Endodermal cell (in vitro differentiated cells): Measurements from ENCODE around the gene ZNF845. TPM values are rescaled to one million over a fixed set of nuclear protein-coding genes. Genes with fewer than 3 reads are reported as not detected.
A peak's percentile ranks its signal among the peaks of the same experiment; 100 is the strongest.
"Not testable (repeated sequence)": the region's sequence is repeated elsewhere in the genome, so short reads cannot be mapped to it uniquely, and the experiment has no call there.

Experiments used
- DNase-seq: peaks from one replicate; pipeline ENCODE4 v3.0.0-alpha.2; 2017
- H3K27ac ChIP-seq: 2 replicates; pipeline ENCODE4 v1.5.1; 2013; ENCODE audit warnings: mild to moderate bottlenecking, low read depth, low read length, moderate library complexity
- H3K27me3 ChIP-seq: 2 replicates; pipeline ENCODE4 v1.6.1; 2013; ENCODE audit warnings: mild to moderate bottlenecking, low read length, moderate library complexity; ENCODE audit not compliant: insufficient read depth, control insufficient read depth, poor library complexity, severe bottlenecking
- H3K36me3 ChIP-seq: 2 replicates; pipeline ENCODE4 v1.7.0; 2013; ENCODE audit warnings: mild to moderate bottlenecking, low read length, moderate library complexity; ENCODE audit not compliant: control insufficient read depth, insufficient read depth
- H3K4me1 ChIP-seq: one replicate; pipeline ENCODE4 v1.7.0; 2013; ENCODE audit warnings: low read length; ENCODE audit not compliant: control insufficient read depth, insufficient read depth
- H3K4me3 ChIP-seq: 2 replicates; pipeline ENCODE4 v1.5.1; 2013; ENCODE audit warnings: mild to moderate bottlenecking, low read length, moderate library complexity
- H3K9ac ChIP-seq: 2 replicates; pipeline ENCODE4 v1.6.1; 2013; ENCODE audit warnings: mild to moderate bottlenecking, low read length, moderate library complexity; ENCODE audit not compliant: poor library complexity, severe bottlenecking; ENCODE audit errors: extremely low read depth
- H3K9me3 ChIP-seq: 2 replicates; pipeline ENCODE4 v1.6.1; 2013; ENCODE audit warnings: mild to moderate bottlenecking, low read length, moderate library complexity; ENCODE audit not compliant: control insufficient read depth
- H3K27ac Mint-ChIP-seq: 2 replicates; pipeline ENCODE4 v1.8.0; 2020; ENCODE audit warnings: mixed read lengths
- H3K27me3 Mint-ChIP-seq: 2 replicates; pipeline ENCODE4 v1.8.0; 2021; ENCODE audit warnings: mild to moderate bottlenecking, mixed read lengths; ENCODE audit not compliant: insufficient read depth
- H3K36me3 Mint-ChIP-seq: 2 replicates; pipeline ENCODE4 v1.8.0; 2020; ENCODE audit warnings: low read depth, mixed read lengths
- H3K4me1 Mint-ChIP-seq: 2 replicates; pipeline ENCODE4 v1.8.0; 2020; ENCODE audit warnings: mixed read lengths
- H3K4me3 Mint-ChIP-seq: 2 replicates; pipeline ENCODE4 v1.8.0; 2020; ENCODE audit warnings: mild to moderate bottlenecking, moderate library complexity, mixed read lengths
- H3K9me3 Mint-ChIP-seq: 2 replicates; pipeline ENCODE4 v1.8.0; 2020; ENCODE audit warnings: mild to moderate bottlenecking, mixed read lengths
- WGBS, 2 experiments: methylation state at CpG; one replicate each; pipeline versions ENCODE4 v1.1.5 to v1.1.7; 2013; ENCODE audit warnings: missing lambda C conversion rate in 2 of 2, mixed read lengths in 1 of 2; ENCODE audit not compliant: insufficient coverage in 1 of 2, insufficient read length in 1 of 2; 5-methylcytosine and 5-hydroxymethylcytosine counted together
- total RNA-seq, 2 donors: library from RNA; stranded (reverse); fragmentation: NEBNext Ultra II Directional in 1 of 2; extraction: Animal tissue kit (Norgen Biotek cat#: 25700) in 1 of 2; gene quantifications; 2 replicates in 1 of 2; 3 replicates in 1 of 2; pipeline ENCODE4 v1.2.1, GENCODE V29; 2021
- TF ChIP-seq, protein P1 (sequence below): fragments of 200-600 bp; sonication (generic); conservative IDR thresholded peaks from 2 replicates; pipeline ENCODE4 v1.5.0; 2021; ENCODE audit warnings: antibody characterized with exemption, mild to moderate bottlenecking

The ZNF845 gene
- total RNA-seq, 2 donors from 2014 or later, result 19.0 to 24.3 TPM

DNA sequence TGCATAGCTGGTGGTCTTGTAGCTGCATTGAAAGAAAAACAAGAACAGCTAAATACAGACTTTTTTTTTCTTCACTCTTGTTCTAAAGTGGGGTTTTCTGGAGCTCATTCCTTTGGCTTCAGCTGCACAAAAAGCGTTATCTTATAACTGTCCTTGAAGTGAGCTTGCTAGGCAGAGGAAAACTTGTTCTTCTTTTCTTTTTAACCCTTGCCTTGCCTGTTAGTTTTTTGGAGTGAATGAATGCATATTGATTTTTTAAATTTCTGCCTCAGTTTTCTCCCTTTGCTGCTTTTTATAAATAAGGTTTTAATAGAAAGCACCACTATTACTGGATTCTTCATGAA lies 62.9 kb downstream of the ZNF845 start:
- Histone ChIP-seq H3K27ac (no peak overlapping the region), H3K27me3 (no peaks in the 10 kb centered on the region), H3K4me3 (peak overlapping the region; percentile 96), H3K9me3 (peaks cover 10% of the 10 kb centered on the region), H3K4me1 (no peaks in the 10 kb centered on the region), H3K9ac (no peak overlapping the region), H3K36me3 (peaks cover 32% of the 10 kb centered on the region)
- Mint-ChIP-seq H3K4me3 (peak overlapping the region; percentile 98), H3K36me3 (peaks cover 29% of the 10 kb centered on the region), H3K27me3 (no peaks in the 10 kb centered on the region), H3K27ac (no peak overlapping the region), H3K9me3 (no peaks in the 10 kb centered on the region), H3K4me1 (peaks cover 22% of the 10 kb centered on the region)
- TF ChIP-seq, protein P1, sequence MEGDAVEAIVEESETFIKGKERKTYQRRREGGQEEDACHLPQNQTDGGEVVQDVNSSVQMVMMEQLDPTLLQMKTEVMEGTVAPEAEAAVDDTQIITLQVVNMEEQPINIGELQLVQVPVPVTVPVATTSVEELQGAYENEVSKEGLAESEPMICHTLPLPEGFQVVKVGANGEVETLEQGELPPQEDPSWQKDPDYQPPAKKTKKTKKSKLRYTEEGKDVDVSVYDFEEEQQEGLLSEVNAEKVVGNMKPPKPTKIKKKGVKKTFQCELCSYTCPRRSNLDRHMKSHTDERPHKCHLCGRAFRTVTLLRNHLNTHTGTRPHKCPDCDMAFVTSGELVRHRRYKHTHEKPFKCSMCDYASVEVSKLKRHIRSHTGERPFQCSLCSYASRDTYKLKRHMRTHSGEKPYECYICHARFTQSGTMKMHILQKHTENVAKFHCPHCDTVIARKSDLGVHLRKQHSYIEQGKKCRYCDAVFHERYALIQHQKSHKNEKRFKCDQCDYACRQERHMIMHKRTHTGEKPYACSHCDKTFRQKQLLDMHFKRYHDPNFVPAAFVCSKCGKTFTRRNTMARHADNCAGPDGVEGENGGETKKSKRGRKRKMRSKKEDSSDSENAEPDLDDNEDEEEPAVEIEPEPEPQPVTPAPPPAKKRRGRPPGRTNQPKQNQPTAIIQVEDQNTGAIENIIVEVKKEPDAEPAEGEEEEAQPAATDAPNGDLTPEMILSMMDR, result no peak
- 21% methylated on average over 1 of the region's 1 CpG; no CpG with 5 or more reads in 1 of the 2 experiments for WGBS, 2 experiments
- DNase-seq, result no peak

DNA sequence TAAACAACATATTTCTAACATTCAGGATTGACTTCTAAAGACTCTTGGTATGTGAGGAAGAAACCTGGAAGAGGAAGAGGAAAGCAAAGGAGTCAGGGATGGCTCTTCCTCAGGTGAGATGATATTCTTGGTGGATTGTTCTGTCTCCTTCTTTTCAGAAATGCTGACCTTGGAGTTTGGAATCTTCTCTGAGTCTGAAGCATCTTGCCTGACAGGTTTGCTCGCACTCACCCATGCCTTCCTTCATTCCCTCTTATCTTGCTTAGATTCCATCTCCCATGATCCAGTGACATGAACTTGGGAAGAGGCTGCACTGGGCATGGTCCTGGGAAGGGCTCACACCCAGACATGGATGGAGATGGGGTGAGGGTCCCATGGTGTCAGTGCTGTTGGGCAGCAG lies 64.4 kb downstream of the ZNF845 start:
- peaks cover 22% of the 10 kb centered on the region for H3K4me1 Mint-ChIP-seq
- not testable (repeated sequence) for H3K27me3 ChIP-seq, H3K9ac ChIP-seq, H3K4me1 ChIP-seq, H3K27me3 Mint-ChIP-seq, H3K4me3 Mint-ChIP-seq, H3K4me3 ChIP-seq, H3K9me3 Mint-ChIP-seq, H3K27ac Mint-ChIP-seq, DNase-seq, H3K27ac ChIP-seq
- Histone ChIP-seq H3K36me3 (peaks cover 45% of the 10 kb centered on the region), H3K9me3 (peaks cover 16% of the 10 kb centered on the region)
- 89% methylated on average over 1 of the region's 1 CpG; no CpG with 5 or more reads in 1 of the 2 experiments for WGBS, 2 experiments
- peaks cover 43% of the 10 kb centered on the region for H3K36me3 Mint-ChIP-seq

Other genes starting within 250 kb of the ZNF845 start
- gene ZNF160, start 230.3 kb upstream of the ZNF845 start, total RNA-seq, result 10 to 100 TPM; 51.7 to 78.3 TPM
- gene ZNF415, start 200.8 kb upstream of the ZNF845 start, total RNA-seq, result 10 to 100 TPM; 12.6 to 19.4 TPM
- 10 to 100 TPM; 17.7 to 25.5 TPM for gene ZNF347, start 174.7 kb upstream of the ZNF845 start, total RNA-seq
- 1 to 10 TPM; 7.6 to 8.6 TPM for gene ZNF665, start 140.4 kb upstream of the ZNF845 start, total RNA-seq
- 10 to 100 TPM; 35.6 to 56.5 TPM for gene ZNF677, start 78.9 kb upstream of the ZNF845 start, total RNA-seq
- not detected for gene VN1R2, start 75.5 kb upstream of the ZNF845 start, total RNA-seq
- gene VN1R4, start 66.0 kb upstream of the ZNF845 start, total RNA-seq, result not detected
- 10 to 100 TPM; 42.2 to 48.8 TPM for gene ZNF525, start 32.0 kb downstream of the ZNF845 start, total RNA-seq
- 10 to 100 TPM; 30.1 to 35.9 TPM for gene ZNF765, start 61.4 kb downstream of the ZNF845 start, total RNA-seq
- gene ZNF761, start 98.2 kb downstream of the ZNF845 start, total RNA-seq, result 10 to 100 TPM; 52.3 to 63.8 TPM
- gene ZNF813, start 134.0 kb downstream of the ZNF845 start, total RNA-seq, result 10 to 100 TPM; 38.7 to 58.5 TPM
- gene ZNF331, start 204.4 kb downstream of the ZNF845 start, total RNA-seq, result 10 to 100 TPM; 32.1 to 50.1 TPM